ENCODE measurements around the gene WNT9A.

- TF ChIP-seq GATA2 (IDR thresholded peaks at IDR 0.05; ENCODE audit: low read depth, low read length) (no peak), GATA3 (IDR thresholded peaks at IDR 0.05; ENCODE audit: low read depth, low read length) (no peak)
Measured at GRCh38 chr1:227893300-227893948, 54.3 kb downstream of the WNT9A start.

Measured in SH-SY5Y (cell line).